HG03175 (cell line): ENCODE measurements around the gene RAPH1.
A peak's percentile ranks its signal among the peaks of the same experiment; 100 is the strongest.
"Not testable (repeated sequence)": the region's sequence is repeated elsewhere in the genome, so short reads cannot be mapped to it uniquely, and the experiment has no call there.

ENCODE experiments used
- ATAC-seq: cut with Tn5 transposase; IDR thresholded peaks from one replicate; pipeline ENCODE4 v1.9.1; 2021; ENCODE audit warnings: mild to moderate bottlenecking, moderate library complexity; ENCODE audit not compliant: unreplicated experiment

RAPH1 gene

GRCh38 chr2:203549406-203549805, 14.3 kb upstream of the RAPH1 start:
- ATAC-seq: no peak

GRCh38 chr2:203548887-203549286, 13.8 kb upstream of the RAPH1 start:
- no peak for ATAC-seq

GRCh38 chr2:203547356-203547755, 12.3 kb upstream of the RAPH1 start:
- no peak for ATAC-seq

- no peak for ATAC-seq
These were observed 9.3 kb upstream of the RAPH1 start for GRCh38 chr2:203544402-203544801.

DNA sequence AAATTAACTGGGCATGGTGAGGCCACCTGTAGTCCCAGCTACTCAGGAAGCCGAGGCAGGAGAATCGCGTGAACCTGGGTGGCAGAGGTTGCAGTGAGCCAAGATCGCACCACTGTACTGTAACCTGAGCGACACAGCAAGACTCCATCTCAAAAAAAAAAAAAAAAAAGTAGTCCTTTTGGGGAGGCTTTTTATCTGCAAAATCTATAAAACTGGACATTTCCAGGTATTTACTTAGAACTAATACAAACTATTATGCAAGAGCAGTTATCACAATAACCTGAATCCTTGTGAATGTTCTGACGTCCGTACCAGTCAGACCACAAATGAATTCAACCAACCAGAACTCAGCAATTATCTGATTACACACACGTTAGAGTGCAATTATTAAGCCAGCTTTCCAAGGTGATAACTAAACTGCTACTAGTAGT, 8.8 kb upstream of the RAPH1 start:
- ATAC-seq: no peak

DNA sequence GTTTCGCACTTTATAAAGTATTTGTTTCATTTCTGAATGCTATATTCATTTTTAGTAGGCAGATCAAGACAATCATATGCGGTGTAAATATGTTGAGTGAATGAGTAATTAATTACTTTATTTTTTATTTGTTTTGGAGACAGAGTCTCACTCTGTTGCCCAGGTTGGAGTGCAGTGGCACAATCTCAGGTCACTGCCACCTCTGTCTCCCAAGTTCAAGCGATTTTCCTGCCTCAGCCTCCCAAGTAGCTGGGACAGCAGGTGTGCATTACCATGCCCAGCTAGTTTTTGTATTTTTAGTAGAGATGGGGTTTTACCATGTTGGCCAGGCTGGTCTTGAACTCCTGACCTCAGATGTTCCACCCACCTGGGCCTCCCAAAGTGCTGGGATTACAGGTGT, 5.5 kb upstream of the RAPH1 start:
- not testable (repeated sequence) for ATAC-seq

- not testable (repeated sequence) for ATAC-seq
These were observed 3.1 kb upstream of the RAPH1 start for GRCh38 chr2:203538237-203538636.

GRCh38 chr2:203536586-203536951, 1.5 kb upstream of the RAPH1 start:
- ATAC-seq: not testable (repeated sequence)

GRCh38 chr2:203535784-203536585, 884 bp upstream of the RAPH1 start:
- ATAC-seq: no peak

DNA sequence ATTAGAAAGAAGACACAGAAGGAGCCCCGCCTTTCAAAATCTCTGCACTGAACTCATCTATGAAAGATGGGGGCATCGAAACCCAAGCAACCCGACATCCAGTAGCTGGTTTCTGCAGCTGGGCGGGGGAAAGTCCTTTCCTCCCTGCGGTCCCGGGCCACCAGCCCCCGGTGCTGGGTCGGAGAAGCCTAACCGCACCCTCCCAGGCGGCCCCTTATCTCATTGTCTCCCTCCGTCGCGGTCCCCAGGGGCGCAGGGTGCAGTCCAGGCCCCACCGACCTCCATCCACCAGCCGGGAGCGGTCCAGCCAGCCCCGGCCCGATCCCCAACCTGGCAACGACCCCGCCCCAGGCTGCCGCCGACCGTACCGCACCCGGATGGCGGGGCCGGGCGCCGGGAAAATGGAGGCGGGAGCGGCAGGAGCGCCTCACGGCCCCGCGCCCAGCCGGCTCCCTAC, 452 bp downstream of the RAPH1 start:
- ATAC-seq: peak; percentile 29

DNA sequence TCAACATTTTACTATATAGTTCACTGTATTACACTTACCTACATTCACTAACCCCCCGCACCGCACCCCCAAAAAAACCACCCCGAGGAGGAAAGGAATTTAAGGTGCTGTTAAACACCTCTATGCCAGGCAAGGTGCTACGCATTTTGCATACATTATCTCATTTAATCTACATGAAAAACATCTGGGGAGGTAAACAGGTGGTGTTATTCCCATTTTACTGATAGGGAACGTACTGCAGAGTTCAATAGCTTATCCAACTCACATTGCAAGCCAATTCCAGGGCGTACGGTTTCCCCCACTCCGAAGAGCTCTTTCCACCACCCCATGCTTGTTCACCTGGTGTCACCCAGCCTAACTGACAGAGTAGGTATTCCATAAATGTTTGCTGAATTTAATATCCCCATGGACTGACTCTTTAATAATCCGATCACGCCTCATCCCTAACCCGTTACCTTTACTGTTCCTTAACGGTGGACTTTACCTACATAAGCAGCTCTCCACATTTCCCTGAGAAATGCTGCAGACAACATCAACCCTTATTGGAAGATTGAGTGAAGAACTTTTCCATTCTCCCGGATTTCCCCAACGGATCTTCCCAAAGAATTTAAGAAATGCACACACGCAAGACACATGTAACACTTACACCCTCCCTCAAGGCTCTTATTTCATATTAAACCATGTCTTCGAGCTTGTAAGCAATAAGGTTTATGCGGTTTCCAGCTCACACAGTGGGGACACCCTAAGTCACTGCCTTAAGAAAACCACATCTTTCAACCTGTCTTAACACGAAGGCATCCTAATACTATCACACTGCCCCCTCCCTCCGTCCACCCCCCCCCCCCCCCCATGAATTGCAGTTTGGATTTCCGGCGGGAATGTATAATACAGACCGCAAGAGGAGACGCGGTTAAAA, 1.2 kb downstream of the RAPH1 start:
- no peak for ATAC-seq

DNA sequence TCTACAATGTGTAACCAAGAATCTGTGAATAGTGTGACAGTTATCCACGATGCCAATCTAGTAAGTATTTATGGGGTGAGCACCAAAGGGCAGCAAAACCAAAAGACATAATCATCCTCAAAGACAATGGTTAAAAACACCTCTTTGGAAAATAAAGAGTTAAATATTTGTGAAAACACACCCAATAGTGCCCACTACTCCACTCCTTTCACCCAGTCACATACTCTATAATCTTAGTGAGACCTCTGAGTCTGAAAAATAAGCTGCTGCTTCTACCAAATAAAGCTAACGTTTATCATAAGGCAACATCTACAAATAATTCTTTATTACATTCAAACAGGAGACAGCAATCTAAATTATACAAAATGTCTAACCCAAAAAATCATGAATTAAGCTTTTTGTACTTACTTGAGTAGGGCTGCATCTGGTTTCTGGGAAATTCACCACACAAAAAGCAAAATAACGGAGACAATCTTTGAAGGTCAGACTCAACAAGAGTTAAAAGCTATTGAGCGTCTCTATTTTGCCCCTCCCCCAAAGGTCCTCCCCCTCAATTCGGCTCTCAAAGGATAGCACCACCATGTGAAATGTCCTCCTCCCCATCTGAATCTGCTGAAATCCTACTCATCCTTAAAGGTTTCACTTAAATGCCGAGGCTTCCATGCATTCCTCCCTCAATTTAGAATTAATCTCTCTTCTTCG, 2.0 kb downstream of the RAPH1 start:
- no peak for ATAC-seq

GRCh38 chr2:203527719-203528118, 7.4 kb downstream of the RAPH1 start:
- ATAC-seq: no peak

DNA sequence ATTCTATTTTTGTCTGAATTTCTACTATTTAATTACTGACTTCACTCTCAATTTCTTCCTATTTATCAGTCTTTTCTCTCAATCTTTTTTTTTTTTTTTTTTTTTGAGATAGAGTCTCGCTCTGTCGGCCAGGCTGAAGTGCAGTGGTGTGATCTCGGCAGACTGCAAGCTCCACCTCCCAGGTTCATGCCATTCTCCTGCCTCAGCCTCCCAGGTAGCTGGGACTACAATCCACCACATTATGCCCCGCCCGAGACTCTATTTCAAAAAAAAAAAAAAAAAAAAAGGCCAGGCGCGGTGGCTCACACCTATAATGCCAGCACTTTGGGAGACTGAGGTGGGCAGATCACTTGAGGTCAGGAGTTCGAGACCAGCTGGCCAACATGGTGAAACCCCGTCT, 21.8 kb downstream of the RAPH1 start:
- ATAC-seq: not testable (repeated sequence)

- ATAC-seq: no peak
These were observed 24.2 kb downstream of the RAPH1 start for GRCh38 chr2:203510941-203511305.

- no peak for ATAC-seq
These were observed 24.7 kb downstream of the RAPH1 start for GRCh38 chr2:203510256-203510940.

DNA sequence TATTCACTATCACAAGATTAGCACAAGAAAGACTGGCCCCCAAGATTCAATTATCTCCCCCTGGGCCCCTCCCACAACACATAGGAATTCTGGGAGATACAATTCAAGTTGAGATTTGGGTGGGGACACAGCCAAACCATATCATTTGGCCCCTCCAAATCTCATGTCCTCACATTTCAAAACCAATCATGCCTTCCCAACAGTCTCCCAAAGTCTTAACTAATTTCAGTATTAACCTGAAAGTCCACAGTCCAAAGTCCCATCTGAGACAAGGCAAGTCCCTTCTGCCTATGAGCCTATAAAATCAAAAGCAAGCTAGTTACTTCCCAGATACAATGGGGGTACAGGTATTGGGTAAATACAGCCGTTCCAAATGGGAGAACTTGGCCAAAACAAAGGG, 31.6 kb downstream of the RAPH1 start:
- not testable (repeated sequence) for ATAC-seq

DNA sequence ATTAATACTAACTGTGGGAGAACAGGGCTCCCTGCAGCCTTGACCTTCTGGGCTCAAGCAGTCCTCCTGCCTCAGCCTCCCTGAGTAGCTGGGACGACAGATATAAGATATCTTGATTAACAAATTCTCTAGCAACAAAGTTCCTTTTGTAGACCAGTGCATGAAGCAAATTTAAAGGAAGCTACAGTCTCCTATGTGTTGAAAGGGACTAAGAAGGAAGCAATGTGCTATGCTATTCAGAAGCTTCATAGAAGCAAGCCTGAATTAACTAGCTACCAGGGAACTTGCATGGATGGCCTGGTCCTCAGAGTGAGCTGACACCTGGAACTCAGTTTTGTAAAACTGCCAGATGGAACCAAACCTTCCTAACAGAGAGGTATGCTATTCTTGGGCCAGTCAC, 33.2 kb downstream of the RAPH1 start:
- ATAC-seq: no peak

DNA sequence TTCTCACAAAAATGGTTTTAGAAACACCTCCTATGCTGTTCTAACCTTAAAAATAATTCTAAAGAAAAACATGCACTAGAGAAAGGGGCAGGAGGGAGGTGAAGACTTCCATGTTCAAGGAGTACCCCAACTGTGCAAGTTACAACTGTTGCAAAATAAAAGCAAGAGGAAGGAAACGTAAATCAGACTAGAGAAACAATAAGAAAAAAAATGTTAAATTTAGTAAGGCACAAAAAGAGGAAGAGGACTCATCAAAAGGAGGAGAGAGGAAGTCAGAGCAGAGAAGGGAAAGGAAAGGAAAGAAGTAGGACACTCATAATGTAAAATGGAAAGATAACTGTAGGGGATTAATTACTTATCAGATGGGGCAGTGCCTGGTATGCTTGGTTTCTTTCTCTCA, 34.1 kb downstream of the RAPH1 start:
- ATAC-seq: no peak

- ATAC-seq: no peak
These were observed 34.8 kb downstream of the RAPH1 start for GRCh38 chr2:203500297-203500696.

GRCh38 chr2:203498161-203498560, 36.9 kb downstream of the RAPH1 start:
- ATAC-seq: no peak
